ENCODE data around the gene NTM. TPM values are rescaled to one million over a fixed set of nuclear protein-coding genes. Genes with fewer than 3 reads are reported as not detected.

Gene NTM
- total and polyA plus RNA-seq, 12 donors: 0.43 to 3.0 (median 1.3) TPM

DNA sequence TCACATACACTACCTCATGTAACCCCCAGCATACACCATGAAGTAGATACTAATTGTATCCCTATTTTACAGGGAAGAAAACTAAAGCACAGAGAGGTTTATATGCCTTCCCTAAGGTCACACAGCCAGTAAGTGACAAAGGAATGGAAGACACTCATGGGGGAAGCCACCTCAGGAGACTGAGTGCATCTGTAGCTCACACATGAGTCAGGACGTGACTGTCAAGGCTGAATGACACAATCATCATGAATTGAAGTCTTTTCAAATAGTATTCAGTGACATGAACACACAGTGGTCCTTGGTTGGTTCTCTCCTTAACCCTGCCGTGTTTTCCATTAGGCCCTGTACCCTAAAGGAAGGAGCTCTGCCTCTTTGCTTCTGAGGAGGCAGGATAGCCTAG lies 463.0 kb downstream of the NTM start:
- WGBS, 2 donors: 52 to 88% methylated on average over 2 of the region's 2 CpGs
- Histone ChIP-seq H3K4me1 (no peaks in the 10 kb centered on the region), H3K36me3 (no peaks in the 10 kb centered on the region), H3K27me3 (peaks cover 0 to 15% (median 0%) of the 10 kb centered on the region in 7 donors), H3K9me3 (peaks cover 0 to 9% (median 0%) of the 10 kb centered on the region in 11 donors), H3K27ac (no peak overlapping the region), H3K4me3 (no peak overlapping the region)
- no peak for DNase-seq
- TF ChIP-seq, protein P1, sequence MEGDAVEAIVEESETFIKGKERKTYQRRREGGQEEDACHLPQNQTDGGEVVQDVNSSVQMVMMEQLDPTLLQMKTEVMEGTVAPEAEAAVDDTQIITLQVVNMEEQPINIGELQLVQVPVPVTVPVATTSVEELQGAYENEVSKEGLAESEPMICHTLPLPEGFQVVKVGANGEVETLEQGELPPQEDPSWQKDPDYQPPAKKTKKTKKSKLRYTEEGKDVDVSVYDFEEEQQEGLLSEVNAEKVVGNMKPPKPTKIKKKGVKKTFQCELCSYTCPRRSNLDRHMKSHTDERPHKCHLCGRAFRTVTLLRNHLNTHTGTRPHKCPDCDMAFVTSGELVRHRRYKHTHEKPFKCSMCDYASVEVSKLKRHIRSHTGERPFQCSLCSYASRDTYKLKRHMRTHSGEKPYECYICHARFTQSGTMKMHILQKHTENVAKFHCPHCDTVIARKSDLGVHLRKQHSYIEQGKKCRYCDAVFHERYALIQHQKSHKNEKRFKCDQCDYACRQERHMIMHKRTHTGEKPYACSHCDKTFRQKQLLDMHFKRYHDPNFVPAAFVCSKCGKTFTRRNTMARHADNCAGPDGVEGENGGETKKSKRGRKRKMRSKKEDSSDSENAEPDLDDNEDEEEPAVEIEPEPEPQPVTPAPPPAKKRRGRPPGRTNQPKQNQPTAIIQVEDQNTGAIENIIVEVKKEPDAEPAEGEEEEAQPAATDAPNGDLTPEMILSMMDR (IDR thresholded peaks at IDR 0.05): no peak
- ATAC-seq: no peak
- intact Hi-C loops (cut with DNase I): no loop called here

DNA sequence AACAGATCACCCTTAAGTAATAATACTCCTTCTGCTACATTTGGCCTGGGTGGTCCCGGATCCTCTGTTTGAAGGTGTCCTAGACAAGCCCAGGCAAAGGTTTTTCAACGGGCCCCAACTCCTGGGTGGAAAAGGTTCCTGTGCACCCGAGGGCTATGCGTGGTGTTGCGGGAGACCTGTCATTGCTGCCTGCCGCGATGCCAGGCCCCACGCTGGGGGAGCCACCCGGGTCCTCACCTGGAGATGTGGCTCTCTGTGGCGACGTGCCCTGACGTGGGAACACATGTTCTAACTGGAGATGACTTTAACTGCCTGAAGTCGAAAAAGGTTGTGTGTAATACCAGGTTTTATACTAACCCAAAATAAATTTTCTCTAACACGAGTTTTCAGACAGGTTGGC lies 467.1 kb downstream of the NTM start:
- ATAC-seq: no peak
- DNase-seq: no peak
- TF ChIP-seq, protein P1 (IDR thresholded peaks at IDR 0.05): no peak
- H3K4me3 ChIP-seq: no peak overlapping the region
- no peaks in the 10 kb centered on the region for H3K9me3 ChIP-seq
- no peak overlapping the region for H3K27ac ChIP-seq
- no peaks in the 10 kb centered on the region for H3K4me1 ChIP-seq
- WGBS, 2 donors: 90% methylated on average over 14 of the region's 14 CpGs
- intact Hi-C loops (cut with DNase I): no loop called here
- H3K36me3 ChIP-seq: no peaks in the 10 kb centered on the region
- peaks cover 0 to 8% (median 0%) of the 10 kb centered on the region in 7 donors for H3K27me3 ChIP-seq

DNA sequence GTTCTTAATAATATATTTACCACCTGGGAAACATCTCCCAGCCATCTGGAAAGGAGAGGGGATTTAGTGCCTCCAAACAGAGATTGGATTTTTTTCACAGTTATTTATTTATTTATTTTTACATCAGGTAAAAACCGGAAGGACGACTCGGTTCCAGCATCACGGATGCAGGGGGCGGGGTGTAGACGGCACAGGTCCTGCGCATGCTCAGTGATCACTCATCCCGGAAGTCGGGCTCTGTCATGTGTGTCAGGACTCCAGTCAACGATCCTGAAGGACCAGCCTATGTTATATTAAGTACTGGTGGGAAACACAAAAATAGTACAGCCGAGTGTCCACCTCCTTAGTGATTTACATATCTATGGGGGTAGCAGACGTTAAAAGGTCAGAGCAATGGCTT lies 467.6 kb downstream of the NTM start:
- WGBS, 2 donors: 81 to 82% methylated on average over 12 of the region's 12 CpGs
- H3K4me3 ChIP-seq: no peak overlapping the region
- intact Hi-C loops (cut with DNase I): no loop called here
- TF ChIP-seq, protein P1 (IDR thresholded peaks at IDR 0.05): no peak
- ATAC-seq: no peak
- H3K4me1 ChIP-seq: no peaks in the 10 kb centered on the region
- no peaks in the 10 kb centered on the region for H3K9me3 ChIP-seq
- no peak overlapping the region for H3K27ac ChIP-seq
- H3K36me3 ChIP-seq: no peaks in the 10 kb centered on the region
- peaks cover 0 to 10% (median 0%) of the 10 kb centered on the region in 7 donors for H3K27me3 ChIP-seq
- DNase-seq: no peak

DNA sequence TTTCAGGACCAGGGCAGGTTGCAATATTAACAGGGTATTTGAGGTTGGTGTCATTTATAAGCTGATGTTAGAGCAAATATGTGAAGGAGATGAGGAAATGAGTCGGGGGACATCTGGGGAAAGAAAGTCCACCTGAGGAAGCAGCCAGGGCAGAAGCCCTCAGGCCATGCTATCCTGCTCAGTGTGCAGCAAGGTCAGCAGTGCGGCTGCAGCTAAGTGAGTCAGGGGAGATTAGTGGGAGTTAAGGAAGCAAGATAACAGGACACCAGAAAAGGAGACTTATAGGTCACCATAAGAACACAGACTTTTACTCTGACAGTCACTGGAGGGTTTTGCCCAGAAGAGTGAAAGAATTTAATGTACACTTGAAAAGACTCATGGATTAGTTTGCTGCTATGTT lies 468.9 kb downstream of the NTM start:
- H3K27ac ChIP-seq: no peak overlapping the region
- H3K4me3 ChIP-seq: no peak overlapping the region
- no peaks in the 10 kb centered on the region for H3K4me1 ChIP-seq
- no peaks in the 10 kb centered on the region for H3K9me3 ChIP-seq
- H3K36me3 ChIP-seq: no peaks in the 10 kb centered on the region
- H3K27me3 ChIP-seq: peaks cover 0 to 12% (median 0%) of the 10 kb centered on the region in 7 donors
- intact Hi-C loops (cut with DNase I): no loop called here
- no peak for DNase-seq
- ATAC-seq: no peak
- 56 to 58% methylated on average over 2 of the region's 2 CpGs for WGBS, 2 donors
- TF ChIP-seq, protein P1 (IDR thresholded peaks at IDR 0.05): no peak
